Testis (tissue), 2 donors: ENCODE results near the gene VSNL1.

Experiments used
- POLR2A ChIP-seq: fragments of 450-650 bp; IDR thresholded peaks from one replicate; pipeline ENCODE4 v1.6.1; 2017; ENCODE audit warnings: antibody characterized with exemption, mild to moderate bottlenecking, moderate library complexity
- TF ChIP-seq, protein P1 (sequence below), 3 experiments: fragments of 450-650 bp in 2 of 3; fragments of 200-600 bp in 1 of 3; sonication (generic) in 1 of 3; IDR thresholded peaks; one replicate each; pipeline ENCODE4 v1.5.1; 2016 to 2019; ENCODE audit warnings: antibody characterized with exemption in 3 of 3, mild to moderate bottlenecking in 2 of 3, moderate library complexity in 1 of 3

DNA sequence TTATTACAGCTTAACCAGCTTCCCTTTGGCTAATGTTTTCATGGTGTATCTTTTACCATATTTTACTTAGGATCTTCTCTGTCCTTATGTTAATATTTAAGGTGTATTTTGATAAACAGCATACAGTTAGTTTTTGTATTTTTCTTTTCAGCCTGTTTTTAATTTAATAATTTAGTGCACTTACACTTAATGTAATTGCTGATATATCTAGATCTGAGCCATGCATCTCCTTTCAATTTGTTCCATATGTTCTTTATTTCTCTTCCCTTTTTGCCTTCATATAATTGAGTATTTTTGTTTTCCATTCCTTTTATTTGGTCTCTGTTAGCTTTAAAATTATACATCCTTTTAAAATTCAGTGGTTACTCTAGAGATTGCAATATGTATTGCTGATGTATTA, 134.3 kb downstream of the VSNL1 start:
- TF ChIP-seq, protein P1, sequence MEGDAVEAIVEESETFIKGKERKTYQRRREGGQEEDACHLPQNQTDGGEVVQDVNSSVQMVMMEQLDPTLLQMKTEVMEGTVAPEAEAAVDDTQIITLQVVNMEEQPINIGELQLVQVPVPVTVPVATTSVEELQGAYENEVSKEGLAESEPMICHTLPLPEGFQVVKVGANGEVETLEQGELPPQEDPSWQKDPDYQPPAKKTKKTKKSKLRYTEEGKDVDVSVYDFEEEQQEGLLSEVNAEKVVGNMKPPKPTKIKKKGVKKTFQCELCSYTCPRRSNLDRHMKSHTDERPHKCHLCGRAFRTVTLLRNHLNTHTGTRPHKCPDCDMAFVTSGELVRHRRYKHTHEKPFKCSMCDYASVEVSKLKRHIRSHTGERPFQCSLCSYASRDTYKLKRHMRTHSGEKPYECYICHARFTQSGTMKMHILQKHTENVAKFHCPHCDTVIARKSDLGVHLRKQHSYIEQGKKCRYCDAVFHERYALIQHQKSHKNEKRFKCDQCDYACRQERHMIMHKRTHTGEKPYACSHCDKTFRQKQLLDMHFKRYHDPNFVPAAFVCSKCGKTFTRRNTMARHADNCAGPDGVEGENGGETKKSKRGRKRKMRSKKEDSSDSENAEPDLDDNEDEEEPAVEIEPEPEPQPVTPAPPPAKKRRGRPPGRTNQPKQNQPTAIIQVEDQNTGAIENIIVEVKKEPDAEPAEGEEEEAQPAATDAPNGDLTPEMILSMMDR (IDR thresholded peaks at IDR 0.05), result no peak
- no peak for TF ChIP-seq POLR2A
